Measurements from ENCODE around the gene PCDH10.

The PCDH10 gene

DNA sequence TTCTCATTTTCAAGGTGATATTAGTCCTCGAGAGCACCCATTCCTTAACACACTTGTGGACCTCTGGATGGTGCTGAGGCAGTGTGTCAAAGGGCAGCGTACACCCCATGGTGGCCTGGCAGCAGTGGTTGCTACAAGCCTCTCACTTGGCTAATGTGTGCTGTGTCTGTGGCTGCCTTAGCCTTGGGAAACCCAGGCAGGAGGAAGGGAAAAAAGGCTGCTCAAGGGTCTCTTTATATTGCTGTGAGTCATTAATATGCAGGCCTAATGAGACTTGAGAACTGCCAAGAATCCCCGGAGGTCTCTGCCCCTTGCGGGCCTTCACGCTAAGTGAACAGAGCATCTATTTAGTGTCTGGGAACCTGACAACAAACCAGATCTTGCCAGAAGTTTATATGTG, 7.0 kb downstream of the PCDH10 start:
- no peak overlapping the region for H3K4me3 ChIP-seq (ENCODE audit: low read length)
- TF ChIP-seq, protein P1, sequence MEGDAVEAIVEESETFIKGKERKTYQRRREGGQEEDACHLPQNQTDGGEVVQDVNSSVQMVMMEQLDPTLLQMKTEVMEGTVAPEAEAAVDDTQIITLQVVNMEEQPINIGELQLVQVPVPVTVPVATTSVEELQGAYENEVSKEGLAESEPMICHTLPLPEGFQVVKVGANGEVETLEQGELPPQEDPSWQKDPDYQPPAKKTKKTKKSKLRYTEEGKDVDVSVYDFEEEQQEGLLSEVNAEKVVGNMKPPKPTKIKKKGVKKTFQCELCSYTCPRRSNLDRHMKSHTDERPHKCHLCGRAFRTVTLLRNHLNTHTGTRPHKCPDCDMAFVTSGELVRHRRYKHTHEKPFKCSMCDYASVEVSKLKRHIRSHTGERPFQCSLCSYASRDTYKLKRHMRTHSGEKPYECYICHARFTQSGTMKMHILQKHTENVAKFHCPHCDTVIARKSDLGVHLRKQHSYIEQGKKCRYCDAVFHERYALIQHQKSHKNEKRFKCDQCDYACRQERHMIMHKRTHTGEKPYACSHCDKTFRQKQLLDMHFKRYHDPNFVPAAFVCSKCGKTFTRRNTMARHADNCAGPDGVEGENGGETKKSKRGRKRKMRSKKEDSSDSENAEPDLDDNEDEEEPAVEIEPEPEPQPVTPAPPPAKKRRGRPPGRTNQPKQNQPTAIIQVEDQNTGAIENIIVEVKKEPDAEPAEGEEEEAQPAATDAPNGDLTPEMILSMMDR (IDR thresholded peaks at IDR 0.05; ENCODE audit: insufficient read depth, low read depth, low read length, missing control alignments) = no peak
- no peak for DNase-seq (ENCODE audit: low read depth)

DNA sequence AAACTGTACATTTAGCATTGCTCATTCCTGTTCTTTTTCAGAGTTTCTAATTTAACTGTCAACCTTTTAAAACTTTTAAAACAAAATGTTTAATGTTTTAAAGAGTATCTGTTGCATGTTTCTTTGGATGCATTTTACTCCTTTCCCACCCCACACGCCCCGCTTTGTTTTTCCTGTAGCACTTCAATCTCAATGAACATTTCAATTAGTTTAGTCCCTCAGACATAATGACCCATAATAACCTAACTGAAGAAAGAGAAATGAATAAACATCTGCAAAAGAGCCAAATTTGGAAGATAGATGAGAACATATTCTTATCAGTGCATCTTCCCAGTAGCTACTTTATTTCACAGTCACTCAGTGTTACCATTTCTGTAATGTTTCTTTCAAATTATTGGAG, 7.5 kb downstream of the PCDH10 start:
- TF ChIP-seq, protein P1 (IDR thresholded peaks at IDR 0.05; ENCODE audit: insufficient read depth, low read depth, low read length, missing control alignments) = no peak
- DNase-seq (ENCODE audit: low read depth) = no peak
- H3K4me3 ChIP-seq (ENCODE audit: low read length) = no peak overlapping the region

DNA sequence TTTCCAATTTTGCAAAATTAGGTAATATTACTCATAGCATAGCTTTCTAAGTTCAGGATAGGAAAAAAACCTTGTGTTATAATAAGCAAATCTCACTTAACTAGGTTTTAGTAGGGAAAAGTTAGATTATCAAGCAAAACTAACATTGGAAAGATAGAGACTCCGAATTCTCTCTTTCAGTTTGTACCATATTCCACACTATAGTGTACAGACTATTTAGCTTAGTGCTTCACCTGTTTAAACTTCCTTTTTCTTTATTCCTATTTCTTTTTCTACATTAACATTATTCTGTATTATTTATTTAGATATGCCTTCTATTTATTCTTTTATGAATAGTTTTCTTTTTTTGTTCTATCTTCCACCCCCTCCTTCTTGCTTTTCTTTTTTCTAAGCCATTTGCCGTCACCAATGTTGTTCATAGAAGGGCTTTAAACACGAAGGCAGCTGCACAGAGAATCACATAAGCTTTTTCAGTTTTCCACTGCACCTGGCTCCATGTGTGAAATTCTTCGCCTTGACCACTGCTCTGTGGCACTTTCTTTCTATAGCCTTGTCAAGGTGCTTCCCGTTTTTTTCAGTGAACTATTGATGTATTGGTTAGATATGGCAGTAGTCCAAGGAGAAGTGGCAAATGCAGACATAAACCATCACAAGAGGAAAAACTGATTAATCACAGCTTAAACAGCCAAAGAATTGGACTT, 8.5 kb downstream of the PCDH10 start:
- TF ChIP-seq, protein P1 (IDR thresholded peaks at IDR 0.05; ENCODE audit: insufficient read depth, low read depth, low read length, missing control alignments) = no peak
- DNase-seq (ENCODE audit: low read depth) = no peak
- no peak overlapping the region for H3K4me3 ChIP-seq (ENCODE audit: low read length)

DNA sequence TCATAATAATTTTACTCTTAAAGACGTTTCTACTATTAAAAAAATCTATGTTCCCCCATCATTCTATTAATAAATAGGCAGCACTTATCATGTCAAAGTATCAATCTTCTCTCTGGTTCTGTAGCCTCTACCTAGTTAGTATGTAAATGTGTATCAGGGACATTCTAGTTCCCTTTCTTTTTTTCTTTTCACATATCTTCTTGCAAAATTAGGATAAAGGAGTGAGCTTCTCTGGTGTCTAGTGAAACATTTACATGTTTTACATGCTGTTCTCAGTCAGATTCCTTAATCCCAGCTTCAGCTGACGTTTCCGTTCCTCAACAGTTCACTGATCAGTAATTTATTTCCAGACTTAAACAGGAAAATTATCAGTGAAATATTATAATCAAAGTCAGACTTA, 11.8 kb downstream of the PCDH10 start:
- DNase-seq (ENCODE audit: low read depth) = no peak
- TF ChIP-seq, protein P1 (IDR thresholded peaks at IDR 0.05; ENCODE audit: insufficient read depth, low read depth, low read length, missing control alignments) = no peak
- no peak overlapping the region for H3K4me3 ChIP-seq (ENCODE audit: low read length)

DNA sequence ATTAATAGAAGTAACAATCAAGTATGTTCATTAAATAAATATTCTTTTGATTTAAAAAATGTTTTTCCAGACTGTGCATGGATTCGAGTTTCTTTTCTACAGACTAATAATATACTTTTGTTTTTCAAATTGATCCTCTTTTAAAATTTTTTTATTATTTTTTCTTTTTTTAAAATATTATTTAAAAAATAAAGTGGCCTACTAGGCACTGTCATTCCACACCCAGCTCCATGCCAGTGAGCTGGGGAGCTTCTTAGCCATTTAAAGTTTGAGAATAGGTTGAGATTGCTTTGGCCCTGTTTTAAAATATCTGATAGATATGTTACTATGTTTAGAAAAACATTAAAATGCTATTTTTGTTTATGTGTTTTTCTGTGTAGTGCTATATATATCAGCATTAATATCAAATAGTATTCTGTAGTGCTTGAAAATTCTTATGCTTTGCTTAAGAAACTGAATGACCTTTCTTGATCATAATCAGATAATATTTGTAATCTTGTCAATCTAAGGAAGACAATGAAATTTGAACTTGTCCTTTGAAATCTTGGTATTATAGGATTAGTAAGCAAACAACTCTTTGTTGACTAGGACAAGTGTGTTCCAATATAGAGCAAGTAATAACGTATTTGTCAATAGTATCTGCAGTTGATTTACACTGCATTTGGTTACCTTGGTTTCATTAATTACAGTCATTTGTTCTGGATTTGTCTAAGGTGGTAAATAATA, 12.6 kb downstream of the PCDH10 start:
- H3K4me3 ChIP-seq (ENCODE audit: low read length) = no peak overlapping the region
- no peak for DNase-seq (ENCODE audit: low read depth)
- TF ChIP-seq, protein P1 (IDR thresholded peaks at IDR 0.05; ENCODE audit: insufficient read depth, low read depth, low read length, missing control alignments) = no peak

DNA sequence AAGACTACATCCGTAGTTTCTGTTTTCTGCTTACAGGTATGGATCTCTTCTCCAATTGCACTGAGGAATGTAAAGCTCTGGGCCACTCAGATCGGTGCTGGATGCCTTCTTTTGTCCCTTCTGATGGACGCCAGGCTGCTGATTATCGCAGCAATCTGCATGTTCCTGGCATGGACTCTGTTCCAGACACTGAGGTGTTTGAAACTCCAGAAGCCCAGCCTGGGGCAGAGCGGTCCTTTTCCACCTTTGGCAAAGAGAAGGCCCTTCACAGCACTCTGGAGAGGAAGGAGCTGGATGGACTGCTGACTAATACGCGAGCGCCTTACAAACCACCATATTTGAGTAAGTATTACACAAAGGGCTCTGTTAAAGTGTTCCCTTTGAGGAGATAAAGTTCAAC, 13.8 kb downstream of the PCDH10 start:
- no peak overlapping the region for H3K4me3 ChIP-seq (ENCODE audit: low read length)
- DNase-seq (ENCODE audit: low read depth) = no peak
- TF ChIP-seq, protein P1 (IDR thresholded peaks at IDR 0.05; ENCODE audit: insufficient read depth, low read depth, low read length, missing control alignments) = no peak
